Heart left ventricle (tissue), 16 donors: ENCODE results near the gene FA2H. TPM values are rescaled to one million over a fixed set of nuclear protein-coding genes. Genes with fewer than 3 reads are reported as not detected.

ENCODE experiments used
- ATAC-seq, 4 donors: fragments of 200-7000 bp; cut with Tn5 transposase; one replicate each; pipeline ENCODE4 v1.9.1; 2020 to 2022; ENCODE audit warnings: moderate library complexity in 4 of 4, mild to moderate bottlenecking in 3 of 4, moderate number of reproducible peaks in 1 of 4
- DNase-seq, 5 donors: peaks; one replicate each; pipeline ENCODE4 v3.0.0-alpha.2; 2020
- H3K27ac ChIP-seq, 12 donors: fragments of 200-600 bp; sonication (generic) in 4 of 12; one replicate each; pipeline versions ENCODE4 v1.5.0 to v1.8.0; 2016 to 2022; ENCODE audit warnings: mild to moderate bottlenecking in 2 of 12
- H3K27me3 ChIP-seq, 9 donors: fragments of 200-600 bp; sonication (generic) in 2 of 9; one replicate each; pipeline versions ENCODE4 v1.5.1 to v1.8.0; 2016 to 2022; ENCODE audit warnings: mild to moderate bottlenecking in 3 of 9
- H3K36me3 ChIP-seq, 9 donors: fragments of 200-600 bp; sonication (generic) in 2 of 9; one replicate each; pipeline versions ENCODE4 v1.5.0 to v1.8.0; 2018 to 2022; ENCODE audit warnings: mild to moderate bottlenecking in 2 of 9
- H3K4me1 ChIP-seq, 12 donors: fragments of 200-600 bp; sonication (generic) in 4 of 12; one replicate each; pipeline versions ENCODE4 v1.5.0 to v1.8.0; 2016 to 2022; ENCODE audit warnings: mild to moderate bottlenecking in 3 of 12
- H3K4me3 ChIP-seq, 12 donors: fragments of 200-600 bp; sonication (generic) in 4 of 12; one replicate each; pipeline versions ENCODE4 v1.5.0 to v1.8.0; 2017 to 2022; ENCODE audit warnings: mild to moderate bottlenecking in 9 of 12, moderate library complexity in 4 of 12
- H3K9me3 ChIP-seq, 12 donors: fragments of 200-600 bp; sonication (generic) in 4 of 12; one replicate each; pipeline versions ENCODE4 v1.5.0 to v1.8.0; 2016 to 2022; ENCODE audit warnings: mild to moderate bottlenecking in 1 of 12
- CTCF ChIP-seq, 12 donors: fragments of 200-600 bp; sonication (generic) in 4 of 12; IDR thresholded peaks; one replicate each; pipeline versions ENCODE4 v1.5.0 to v1.8.0; 2018 to 2022; ENCODE audit warnings: antibody characterized with exemption in 12 of 12, mild to moderate bottlenecking in 5 of 12
- POLR2A ChIP-seq, 2 donors: fragments of 450-650 bp; IDR thresholded peaks; one replicate each; pipeline ENCODE4 v1.6.1; 2017; ENCODE audit warnings: antibody characterized with exemption in 2 of 2, mild to moderate bottlenecking in 2 of 2, moderate library complexity in 2 of 2
- WGBS, 4 donors: extraction: QIAGEN DNeasy Blood & Tissue Kit in 2 of 4; methylation state at CpG; one replicate each; pipeline versions ENCODE4 v1.1.5 to v1.1.7; 2013 to 2018; 5-methylcytosine and 5-hydroxymethylcytosine counted together
- intact Hi-C, 10 donors: fragments of 100-400 bp; cut with DNase I; formaldehyde crosslinking; loops; one replicate each; pipeline versions ENCODE4 v1.11.1 to v1.14.2; 2022
- polyA plus RNA-seq, 2 donors: library from polyadenylated mRNA; stranded (reverse); fragments of 200-250 nt; gene quantifications; one replicate each; pipeline ENCODE4 v1.2.3, GENCODE V29; 2013
- total RNA-seq, 9 donors: library from RNA; depleted of rRNA in 2 of 9; stranded (reverse); fragments of >200 nt in 2 of 9; fragmentation: NEBNext Ultra II Directional in 3 of 9; extraction: Animal tissue kit (Norgen Biotek cat#: 25700) in 3 of 9; gene quantifications; one replicate each; pipeline versions ENCODE4 v1.1.0 to v1.2.4, GENCODE V29; 2016 to 2023
- donor health status: ischemic (EF 13 %, LVEDD 7.1; RV severe dilation, severe dysfunction).
- donor health status: healthy with polysubstance abuse.
- donor health status: DM: no; HTN: yes; CAD: no.
- donor health status: DM: no; HTN: no; CAD: no.
- donor health status: ischemic (EF 25% LVEDD 6.9; RV normal size, moderate dysfunction).
- donor health status: ischemic (EF 25% LVEDD 5.7; RV mildly dilated, moderate dysfunction).
- donor health status: healthy.
- donor health status: DM: yes; HTN: yes; CAD: no.
- donor health status: ischemic (EF 35%, LVEDD 5.7; RV mildly dilated, moderate dysfunction).
- donor health status: nonischemic (EF 11% LVEDD 7.7; RV severe dilation, severe dysfunction).
- donor health status: DM: yes; HTN: yes; CAD: no.
- donor health status: PGD.
- donor health status: ischemic (EF 29% LVEDD 5.4; RV normal size, mild dysfunction).
- donor health status: nonischemic (EF 23%, LVEDD 6.1; RV moderate dilation, normal function).

The FA2H gene
- total and polyA plus RNA-seq, 11 donors = 0.04 to 1.9 (median 0.39) TPM; not detected in 7

GRCh38 chr16:74711938-74712337 is 62.7 kb downstream of the FA2H start:
- ATAC-seq (no peak), DNase-seq (no peak)
- peaks cover 0 to 5% (median 0%) of the 10 kb centered on the region in 12 donors for H3K4me1 ChIP-seq
- intact Hi-C loops = loop anchor here in 6 of 10 donors (2.0 to 10.0 kb wide), 5 partner anchors 100 to 413 kb away; partner anchors contain the start of gene LDHD (in 1 of the 6)
- H3K27ac ChIP-seq = no peak overlapping the region
- no peaks in the 10 kb centered on the region for H3K9me3 ChIP-seq
- no peak overlapping the region for H3K4me3 ChIP-seq
- TF ChIP-seq POLR2A (IDR thresholded peaks at IDR 0.05) (no peak), CTCF (IDR thresholded peaks at IDR 0.05) (no peak)
- no peaks in the 10 kb centered on the region for H3K36me3 ChIP-seq
- WGBS, 4 donors = 86 to 92% (median 89%) methylated on average over 12 of the region's 12 CpGs
- H3K27me3 ChIP-seq = no peaks in the 10 kb centered on the region

DNA sequence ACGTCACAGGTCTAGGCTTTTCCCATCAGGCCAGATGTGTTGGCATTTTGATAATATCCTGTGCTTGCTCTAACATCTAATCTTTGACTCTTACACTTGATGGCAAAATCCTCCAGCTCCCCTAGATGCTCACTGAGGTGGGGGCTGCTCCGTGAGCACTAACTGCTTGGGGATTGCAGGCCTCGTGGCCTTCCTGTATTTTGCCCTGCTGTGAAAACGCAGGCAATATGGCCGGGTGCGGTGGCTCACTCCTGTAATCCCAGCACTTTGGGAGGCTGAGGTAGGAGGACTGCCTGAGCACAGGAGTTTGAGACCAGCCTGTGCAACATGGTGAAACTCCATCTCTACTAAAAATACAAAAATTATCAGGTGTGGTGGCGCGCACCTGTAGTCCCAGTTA is 64.2 kb downstream of the FA2H start:
- H3K36me3 ChIP-seq = no peaks in the 10 kb centered on the region
- TF ChIP-seq POLR2A (IDR thresholded peaks at IDR 0.05) = no peak
- TF ChIP-seq CTCF (IDR thresholded peaks at IDR 0.05) = no peak
- no peaks in the 10 kb centered on the region for H3K27me3 ChIP-seq
- H3K9me3 ChIP-seq = no peaks in the 10 kb centered on the region
- intact Hi-C loops = loop anchor here in 6 of 10 donors (1.0 to 10.0 kb wide), 6 partner anchors 102 to 414 kb away; partner anchors contain the start of gene LDHD (in 1 of the 6)
- no peak overlapping the region for H3K27ac ChIP-seq
- ATAC-seq (no peak), DNase-seq (no peak)
- H3K4me1 ChIP-seq = peaks cover 0 to 5% (median 0%) of the 10 kb centered on the region in 12 donors
- H3K4me3 ChIP-seq = no peak overlapping the region
- WGBS, 4 donors = 93 to 96% (median 94%) methylated on average over 8 of the region's 8 CpGs

- H3K9me3 ChIP-seq = no peaks in the 10 kb centered on the region
- ATAC-seq = peak; percentile 83 to 95 (median 90)
- 0 to 3% (median 1%) methylated on average over 6 of the region's 6 CpGs for WGBS, 4 donors
Measured at GRCh38 chr16:74709441-74709877, 65.2 kb downstream of the FA2H start.

More at GRCh38 chr16:74709441-74709877, 65.2 kb downstream of the FA2H start:
- intact Hi-C loops = loop anchor here in 6 of 10 donors (1.0 to 10.0 kb wide), 4 partner anchors 148 to 425 kb away; no protein-coding TSS in a partner anchor
- DNase-seq = peak; percentile 64 to 85 (median 71)
- no peak overlapping the region for H3K4me3 ChIP-seq
- peaks cover 0 to 5% (median 0%) of the 10 kb centered on the region in 12 donors for H3K4me1 ChIP-seq
- TF ChIP-seq POLR2A (IDR thresholded peaks at IDR 0.05) (no peak), CTCF (IDR thresholded peaks at IDR 0.05) (peak; percentile 93 to 99 (median 96))
- no peaks in the 10 kb centered on the region for H3K27me3 ChIP-seq
- no peak overlapping the region for H3K27ac ChIP-seq
- H3K36me3 ChIP-seq = no peaks in the 10 kb centered on the region
